Peyer's patch (tissue), 4 donors: ENCODE measurements around the gene LCTL.

Experiments used
- POLR2A ChIP-seq, 2 donors: fragments of 450-650 bp; IDR thresholded peaks; one replicate each; pipeline ENCODE4 v1.5.1; 2017; ENCODE audit warnings: antibody characterized with exemption in 2 of 2, mild to moderate bottlenecking in 2 of 2, moderate library complexity in 2 of 2
- TF ChIP-seq, protein P1 (sequence below), 6 experiments: fragments of 450-650 bp in 4 of 6; fragments of 200-600 bp in 2 of 6; sonication (generic) in 1 of 6; IDR thresholded peaks; one replicate each; pipeline ENCODE4 v1.5.1; 2017 to 2019; ENCODE audit warnings: antibody characterized with exemption in 6 of 6, mild to moderate bottlenecking in 3 of 6, moderate library complexity in 1 of 6

DNA sequence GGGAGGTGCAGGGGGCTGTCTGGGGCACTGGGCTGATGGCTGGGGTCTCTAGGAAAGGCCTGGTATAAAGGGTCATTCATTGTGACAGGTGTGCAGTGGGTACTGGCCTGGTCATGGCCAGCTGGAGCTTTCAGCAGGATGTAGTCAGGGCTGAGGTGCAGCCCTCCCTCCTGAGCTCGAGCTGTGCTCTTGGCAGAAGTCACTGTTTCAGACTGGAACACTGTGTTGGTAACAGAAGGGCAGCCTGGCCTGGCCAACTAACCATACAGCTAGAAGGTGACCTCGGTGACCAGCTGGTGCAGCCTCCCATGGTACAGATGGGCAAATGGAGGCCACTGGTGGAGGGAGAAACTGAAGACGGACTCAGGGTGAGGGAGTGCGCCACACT lies 34.4 kb upstream of the LCTL start:
- TF ChIP-seq POLR2A (IDR thresholded peaks at IDR 0.05), result no peak
- TF ChIP-seq, protein P1, sequence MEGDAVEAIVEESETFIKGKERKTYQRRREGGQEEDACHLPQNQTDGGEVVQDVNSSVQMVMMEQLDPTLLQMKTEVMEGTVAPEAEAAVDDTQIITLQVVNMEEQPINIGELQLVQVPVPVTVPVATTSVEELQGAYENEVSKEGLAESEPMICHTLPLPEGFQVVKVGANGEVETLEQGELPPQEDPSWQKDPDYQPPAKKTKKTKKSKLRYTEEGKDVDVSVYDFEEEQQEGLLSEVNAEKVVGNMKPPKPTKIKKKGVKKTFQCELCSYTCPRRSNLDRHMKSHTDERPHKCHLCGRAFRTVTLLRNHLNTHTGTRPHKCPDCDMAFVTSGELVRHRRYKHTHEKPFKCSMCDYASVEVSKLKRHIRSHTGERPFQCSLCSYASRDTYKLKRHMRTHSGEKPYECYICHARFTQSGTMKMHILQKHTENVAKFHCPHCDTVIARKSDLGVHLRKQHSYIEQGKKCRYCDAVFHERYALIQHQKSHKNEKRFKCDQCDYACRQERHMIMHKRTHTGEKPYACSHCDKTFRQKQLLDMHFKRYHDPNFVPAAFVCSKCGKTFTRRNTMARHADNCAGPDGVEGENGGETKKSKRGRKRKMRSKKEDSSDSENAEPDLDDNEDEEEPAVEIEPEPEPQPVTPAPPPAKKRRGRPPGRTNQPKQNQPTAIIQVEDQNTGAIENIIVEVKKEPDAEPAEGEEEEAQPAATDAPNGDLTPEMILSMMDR (IDR thresholded peaks at IDR 0.05), result no peak
